H1 (cell line): Measurements from ENCODE around the gene OR6C65. TPM values are rescaled to one million over a fixed set of nuclear protein-coding genes. Genes with fewer than 3 reads are reported as not detected.

Source experiments
- CTCF ChIA-PET: fragments of 300-600 bp; sonication (Branson Sonifier 250); formaldehyde crosslinking; loops from one replicate; lab custom pipeline; 2021; ENCODE audit not compliant: partially characterized antibody; lab: Charles Lee
- POLR2A ChIA-PET: fragments of 300-600 bp; sonication (Branson Sonifier 250); formaldehyde crosslinking; loops from one replicate; lab custom pipeline; 2021; ENCODE audit warnings: inconsistent platforms; ENCODE audit not compliant: partially characterized antibody; lab: Charles Lee
- DNase-seq, 2 experiments: peaks; one replicate each; pipeline versions ENCODE4 v3.0.0 to v3.0.0-alpha.2; 2010 to 2022; ENCODE audit warnings: low spot score in 2 of 2, low read depth in 1 of 2, mixed read lengths in 1 of 2
- FAIRE-seq: peaks from 2 replicates; lab custom pipeline; 2011; peaks lifted over from hg19 to GRCh38; lab: Jason Lieb, UNC
- H2AFZ ChIP-seq: 2 replicates; pipeline ENCODE4 v1.8.1; 2012; ENCODE audit warnings: low read length, inconsistent platforms
- H2AK5ac ChIP-seq: 2 replicates; pipeline ENCODE4 v1.6.1; 2013; ENCODE audit warnings: low read depth, low read length
- H2BK120ac ChIP-seq: replicated peaks from 2 replicates; pipeline ENCODE3; 2013; ENCODE audit warnings: low read depth, low read length, inconsistent platforms
- H2BK12ac ChIP-seq: 2 replicates; pipeline ENCODE4 v1.6.1; 2013; ENCODE audit warnings: low read depth, low read length
- H2BK15ac ChIP-seq: 2 replicates; pipeline ENCODE4 v1.6.1; 2013; ENCODE audit warnings: low read length
- H2BK20ac ChIP-seq: 2 replicates; pipeline ENCODE4 v1.6.1; 2013; ENCODE audit warnings: low read length
- H2BK5ac ChIP-seq: 2 replicates; pipeline ENCODE4 v1.6.1; 2013; ENCODE audit warnings: low read depth, low read length
- H3K14ac ChIP-seq: 2 replicates; pipeline ENCODE4 v1.6.1; 2013; ENCODE audit warnings: inconsistent platforms; ENCODE audit not compliant: insufficient read length
- H3K18ac ChIP-seq: 2 replicates; pipeline ENCODE4 v1.6.1; 2013; ENCODE audit warnings: low read length; ENCODE audit errors: extremely low read depth
- H3K23ac ChIP-seq: 2 replicates; pipeline ENCODE4 v1.6.1; 2013; ENCODE audit warnings: inconsistent platforms; ENCODE audit not compliant: insufficient read length
- H3K23me2 ChIP-seq: 2 replicates; pipeline ENCODE4 v1.6.1; 2013; ENCODE audit warnings: low read depth, low read length
- H3K27ac ChIP-seq: 2 replicates; pipeline ENCODE4 v1.6.1; 2011; ENCODE audit warnings: low read depth, low read length, inconsistent platforms
- H3K27me3 ChIP-seq, 4 experiments: replicated peaks in 1 of 4; 1 replicate in 1 of 4; 2 replicates in 3 of 4; pipeline versions ENCODE4 v1.6.1 to v1.8.1; 2011 to 2013; ENCODE audit warnings: low read length in 3 of 4, mild to moderate bottlenecking in 3 of 4, inconsistent platforms in 2 of 4, mixed read lengths in 2 of 4, moderate library complexity in 1 of 4; ENCODE audit not compliant: control insufficient read depth in 3 of 4, insufficient read depth in 3 of 4; ENCODE audit errors: extremely low read depth in 1 of 4
- H3K36me3 ChIP-seq, 4 experiments: 2 replicates each; pipeline versions ENCODE4 v1.6.1 to v1.8.1; 2011 to 2013; ENCODE audit warnings: mild to moderate bottlenecking in 4 of 4, low read length in 3 of 4, moderate library complexity in 2 of 4, control low read depth in 1 of 4, inconsistent platforms in 1 of 4; ENCODE audit not compliant: insufficient read depth in 4 of 4, control insufficient read depth in 2 of 4
- H3K4ac ChIP-seq: replicated peaks from 2 replicates; pipeline ENCODE3; 2013; ENCODE audit warnings: low read length, low read depth, mixed read lengths, inconsistent platforms; ENCODE audit not compliant: insufficient read length
- H3K4me1 ChIP-seq, 4 experiments: replicated peaks in 1 of 4; 1 replicate in 1 of 4; 2 replicates in 3 of 4; pipeline versions ENCODE4 v1.6.1 to v1.8.1; 2011 to 2013; ENCODE audit warnings: low read length in 3 of 4, inconsistent platforms in 2 of 4, mixed read lengths in 1 of 4; ENCODE audit not compliant: insufficient read depth in 4 of 4, control insufficient read depth in 3 of 4
- H3K4me2 ChIP-seq, 2 experiments: 2 replicates each; pipeline versions ENCODE4 v1.6.1 to v1.8.1; 2011 to 2013; ENCODE audit warnings: low read depth in 2 of 2, low read length in 2 of 2, control low read depth in 1 of 2, inconsistent platforms in 1 of 2, mild to moderate bottlenecking in 1 of 2; ENCODE audit not compliant: insufficient read depth in 1 of 2
- H3K4me3 ChIP-seq, 4 experiments: fragments of 200-600, 300-600 bp in 1 of 4; sonication (generic), shearing (Covaris generic), sonication (Bioruptor Twin) in 1 of 4; 2 replicates each; pipeline versions ENCODE4 v1.5.1 to v1.8.1; 2011 to 2016; ENCODE audit warnings: low read length in 4 of 4, low read depth in 3 of 4, control low read depth in 2 of 4, inconsistent platforms in 2 of 4, mild to moderate bottlenecking in 2 of 4, mixed read lengths in 1 of 4, moderate library complexity in 1 of 4; ENCODE audit not compliant: insufficient read depth in 2 of 4; ENCODE audit errors: extremely low read depth in 1 of 4
- H3K56ac ChIP-seq: replicated peaks from 2 replicates; pipeline ENCODE3; 2013; ENCODE audit warnings: low read depth, mild to moderate bottlenecking, mixed read lengths, low read length, inconsistent platforms; ENCODE audit not compliant: insufficient read length
- H3K79me1 ChIP-seq: 2 replicates; pipeline ENCODE4 v1.6.1; 2013; ENCODE audit warnings: low read depth, low read length, control low read depth
- H3K79me2 ChIP-seq, 2 experiments: 2 replicates each; pipeline versions ENCODE4 v1.6.1 to v1.8.1; 2012 to 2013; ENCODE audit warnings: low read length in 2 of 2, mild to moderate bottlenecking in 2 of 2, inconsistent platforms in 1 of 2; ENCODE audit not compliant: insufficient read depth in 2 of 2, control insufficient read depth in 1 of 2
- H3K9ac ChIP-seq, 4 experiments: replicated peaks in 1 of 4; 1 replicate in 1 of 4; 2 replicates in 3 of 4; pipeline versions ENCODE4 v1.6.1 to v1.8.1; 2011 to 2013; ENCODE audit warnings: low read depth in 3 of 4, low read length in 3 of 4, control low read depth in 2 of 4, mild to moderate bottlenecking in 2 of 4, moderate library complexity in 2 of 4, inconsistent platforms in 1 of 4; ENCODE audit errors: extremely low read depth in 1 of 4
- H3K9me3 ChIP-seq, 2 experiments: 2 replicates each; pipeline versions ENCODE4 v1.6.1 to v1.8.1; 2012 to 2013; ENCODE audit warnings: mild to moderate bottlenecking in 2 of 2, moderate library complexity in 2 of 2, control low read depth in 1 of 2, inconsistent platforms in 1 of 2, low read depth in 1 of 2, low read length in 1 of 2, mixed read lengths in 1 of 2; ENCODE audit not compliant: insufficient read depth in 2 of 2
- H4K20me1 ChIP-seq, 2 experiments: replicated peaks in 1 of 2; 2 replicates each; pipeline versions ENCODE3 to v1.8.1; 2011 to 2013; ENCODE audit warnings: inconsistent platforms in 2 of 2, low read length in 2 of 2, mild to moderate bottlenecking in 1 of 2; ENCODE audit not compliant: insufficient read depth in 2 of 2, control insufficient read depth in 1 of 2
- H4K5ac ChIP-seq: 2 replicates; pipeline ENCODE4 v1.6.1; 2013; ENCODE audit warnings: low read length, low read depth, mixed read lengths, inconsistent platforms; ENCODE audit not compliant: insufficient read length
- H4K8ac ChIP-seq: 2 replicates; pipeline ENCODE4 v1.8.0; 2013; ENCODE audit warnings: mild to moderate bottlenecking, moderate library complexity, low read length, inconsistent platforms; ENCODE audit not compliant: insufficient read depth; ENCODE audit errors: extremely low read depth
- H4K91ac ChIP-seq: replicated peaks from 2 replicates; pipeline ENCODE3; 2013; ENCODE audit warnings: low read length, mixed read lengths, inconsistent platforms; ENCODE audit not compliant: insufficient read length
- BACH1 ChIP-seq: IDR thresholded peaks from 2 replicates; pipeline ENCODE4 v1.6.1; 2012; ENCODE audit warnings: low read length, improper control_type of control experiment
- CBX8 ChIP-seq: fragments of 300-800, 300-1000 bp; sonication (generic); IDR thresholded peaks from 2 replicates; pipeline ENCODE4 v1.7.1; 2016; ENCODE audit warnings: low read depth, low read length, borderline replicate concordance
- CEBPB ChIP-seq: IDR thresholded peaks from 2 replicates; pipeline ENCODE4 v1.6.1; 2012; ENCODE audit warnings: low read depth, low read length
- NRF1 ChIP-seq: IDR thresholded peaks from 2 replicates; pipeline ENCODE4 v1.6.1; 2011; ENCODE audit warnings: mild to moderate bottlenecking, low read depth, low read length, improper control_type of control experiment
- POU5F1 ChIP-seq: IDR thresholded peaks from 2 replicates; pipeline ENCODE4 v1.6.1; 2011; ENCODE audit warnings: low read depth, mild to moderate bottlenecking, low read length, moderate library complexity
- RFX5 ChIP-seq: IDR thresholded peaks from 2 replicates; pipeline ENCODE4 v1.6.1; 2011; ENCODE audit warnings: low read depth, low read length, improper control_type of control experiment, borderline replicate concordance
- TCF12 ChIP-seq: IDR thresholded peaks from 2 replicates; pipeline ENCODE4 v1.6.1; 2011; ENCODE audit warnings: low read depth, mild to moderate bottlenecking, low read length
- WGBS, 2 experiments: shearing (Covaris generic) in 1 of 2; methylation state at CpG; one replicate each; pipeline versions ENCODE4 v1.1.6 to v1.1.7; 2013 to 2015; ENCODE audit warnings: low lambda C conversion rate in 2 of 2, mixed read lengths in 2 of 2, inconsistent platforms in 1 of 2, low coverage in 1 of 2, missing lambda C conversion rate in 1 of 2; ENCODE audit not compliant: insufficient replicate concordance in 2 of 2, insufficient coverage in 1 of 2, insufficient read length in 1 of 2; ENCODE audit errors: extremely low coverage in 1 of 2, missing lambda C conversion rate in 1 of 2; 5-methylcytosine and 5-hydroxymethylcytosine counted together
- polyA plus RNA-seq, 7 experiments: library from polyadenylated mRNA; depleted of rRNA in 3 of 7; stranded (reverse) in 5 of 7; unstranded in 2 of 7; fragments of >200 nt in 5 of 7; fragments of 200-250 nt in 2 of 7; gene quantifications; 1 replicate in 5 of 7; 2 replicates in 1 of 7; 4 replicates in 1 of 7; pipeline versions ENCODE4 v1.2.1 to v1.2.3, GENCODE V29; 2011 to 2013; ENCODE audit warnings: missing spikeins in 2 of 7, mixed read lengths in 2 of 7
- total RNA-seq: library from RNA; stranded (reverse); fragmentation: NEBNext Ultra II Directional; extraction: Animal tissue kit (Norgen Biotek cat#: 25700); gene quantifications from 2 replicates; pipeline ENCODE4 v1.2.1, GENCODE V29; 2021
- TF ChIP-seq, protein P1 (sequence below): IDR thresholded peaks from 2 replicates; pipeline ENCODE4 v1.6.1; 2012; ENCODE audit warnings: inconsistent platforms

The OR6C65 gene
- total and polyA plus RNA-seq, 2 of the 8 experiments (the other 6 are each of a cell fraction or from before 2014, with no cell fraction given), result not detected

DNA sequence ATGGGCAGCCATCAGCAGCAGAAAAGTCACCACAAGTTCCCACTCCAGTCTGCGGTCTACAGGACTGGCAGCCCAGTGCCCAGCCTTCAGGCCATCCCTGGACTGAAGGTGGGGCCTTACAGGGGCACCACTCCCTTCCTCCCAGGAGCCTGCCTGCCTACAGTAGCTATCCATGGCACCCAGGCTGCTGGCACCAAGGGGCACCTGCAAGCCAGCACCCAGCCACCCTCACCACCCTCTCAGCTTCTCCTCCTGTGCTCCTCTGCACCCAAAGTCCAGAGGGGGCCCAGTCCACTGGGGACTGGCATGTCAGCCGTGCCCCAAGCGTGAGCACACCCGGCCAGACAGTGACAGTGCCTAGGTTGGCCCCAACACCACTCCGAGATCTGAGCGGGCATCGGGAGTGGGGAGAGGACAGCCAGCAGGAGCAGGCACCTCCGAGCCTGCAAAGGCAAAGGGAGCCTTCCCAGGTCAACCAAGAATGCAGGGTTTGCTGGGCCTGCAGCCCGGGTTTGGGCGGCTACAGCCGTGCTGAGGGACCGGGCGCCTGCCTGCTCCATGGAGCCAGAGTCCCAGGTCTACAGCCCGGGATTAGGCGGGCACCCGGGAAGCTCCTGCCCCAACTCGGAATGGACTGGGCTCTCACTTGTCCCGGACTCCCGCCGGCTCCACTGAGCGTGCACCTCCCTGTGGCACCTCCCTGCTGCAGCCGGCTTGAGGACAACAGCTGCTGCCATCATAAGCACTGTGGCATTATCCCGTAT lies 8.1 kb upstream of the OR6C65 start:
- peak overlapping the region; percentile 86 for H4K8ac ChIP-seq
- 91% methylated on average over 23 of the region's 23 CpGs; no CpG with 5 or more reads in 1 of the 2 experiments for WGBS, 2 experiments
- no peaks in the 10 kb centered on the region for H3K79me2 ChIP-seq
- H4K20me1 ChIP-seq, result no peaks in the 10 kb centered on the region
- H3K14ac ChIP-seq, result no peak overlapping the region
- H3K23me2 ChIP-seq, result no peaks in the 10 kb centered on the region
- no peaks in the 10 kb centered on the region for H3K4me1 ChIP-seq
- CTCF ChIA-PET, result interaction anchor here (0.7 to 0.8 kb wide), 2 partner anchors 11 to 95 kb away, joined by 3 read pairs; no protein-coding TSS in a partner anchor
- no peak overlapping the region for H4K5ac ChIP-seq
- no peak overlapping the region for H2BK120ac ChIP-seq
- no peak overlapping the region for H2AK5ac ChIP-seq
- no peak overlapping the region for H3K4me3 ChIP-seq
- TF ChIP-seq NRF1 (no peak), CBX8 (no peak), TCF12 (no peak), BACH1 (no peak), CEBPB (no peak), POU5F1 (no peak), RFX5 (no peak)
- TF ChIP-seq, protein P1, sequence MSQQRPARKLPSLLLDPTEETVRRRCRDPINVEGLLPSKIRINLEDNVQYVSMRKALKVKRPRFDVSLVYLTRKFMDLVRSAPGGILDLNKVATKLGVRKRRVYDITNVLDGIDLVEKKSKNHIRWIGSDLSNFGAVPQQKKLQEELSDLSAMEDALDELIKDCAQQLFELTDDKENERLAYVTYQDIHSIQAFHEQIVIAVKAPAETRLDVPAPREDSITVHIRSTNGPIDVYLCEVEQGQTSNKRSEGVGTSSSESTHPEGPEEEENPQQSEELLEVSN, result no peak
- POLR2A ChIA-PET, result no interaction called here
- H3K18ac ChIP-seq, result no peak overlapping the region
- H3K27me3 ChIP-seq, result no peaks in the 10 kb centered on the region
- no peak overlapping the region for H3K9ac ChIP-seq
- H3K23ac ChIP-seq, result no peak overlapping the region
- no peak overlapping the region; a peak in 1 of 4 replicates for H3K4me2 ChIP-seq
- H2BK15ac ChIP-seq, result no peak overlapping the region
- H4K91ac ChIP-seq, result no peak overlapping the region
- no peak overlapping the region for H2BK5ac ChIP-seq
- H2BK20ac ChIP-seq, result no peak overlapping the region
- no peak overlapping the region for H3K56ac ChIP-seq
- H2AFZ ChIP-seq, result peak overlapping the region; percentile 84
- no peaks in the 10 kb centered on the region for H3K79me1 ChIP-seq
- no peak overlapping the region for H2BK12ac ChIP-seq
- H3K27ac ChIP-seq, result no peak overlapping the region
- no peaks in the 10 kb centered on the region for H3K36me3 ChIP-seq
- H3K4ac ChIP-seq, result no peak overlapping the region
- FAIRE-seq (no peak), DNase-seq (no peak)
- H3K9me3 ChIP-seq, result no peaks in the 10 kb centered on the region
